Activated CD4-positive, alpha-beta memory T cell treated with anti-CD3 and anti-CD28 coated beads for 36 hours (primary cell): ENCODE data around the gene PHPT1. TPM values are rescaled to one million over a fixed set of nuclear protein-coding genes. Genes with fewer than 3 reads are reported as not detected.

ENCODE experiments used
- CTCF ChIA-PET: fragments of 350-600 bp; sonication (Branson Sonifier 250); formaldehyde crosslinking; loops from one replicate; lab custom pipeline; 2021; ENCODE audit warnings: antibody characterized with exemption, inconsistent platforms; lab: Charles Lee
- POLR2A ChIA-PET: fragments of 350-600 bp; sonication (Branson Sonifier 250); formaldehyde crosslinking; loops from one replicate; lab custom pipeline; 2021; ENCODE audit warnings: antibody characterized with exemption; lab: Charles Lee
- DNase-seq: peaks from one replicate; pipeline ENCODE4 v3.0.0-alpha.2; 2020
- H3K27ac Mint-ChIP-seq: one replicate; pipeline ENCODE4 v1.8.0; 2021; ENCODE audit warnings: mixed read lengths
- H3K27me3 Mint-ChIP-seq: one replicate; pipeline ENCODE4 v1.8.0; 2021; ENCODE audit warnings: mixed read lengths
- H3K36me3 Mint-ChIP-seq: one replicate; pipeline ENCODE4 v1.8.0; 2021; ENCODE audit warnings: mixed read lengths
- H3K4me1 Mint-ChIP-seq: one replicate; pipeline ENCODE4 v1.8.0; 2021; ENCODE audit warnings: low read depth, mixed read lengths
- H3K4me3 Mint-ChIP-seq: one replicate; pipeline ENCODE4 v1.8.0; 2021; ENCODE audit warnings: mild to moderate bottlenecking, mixed read lengths
- H3K9me3 Mint-ChIP-seq: one replicate; pipeline ENCODE4 v1.8.0; 2021; ENCODE audit warnings: mixed read lengths
- intact Hi-C: fragments of 100-400 bp; cut with micrococcal nuclease; formaldehyde crosslinking; loops from one replicate; pipeline ENCODE4 v1.15.1; 2023
- total RNA-seq, 2 experiments: library from RNA; stranded (reverse); gene quantifications; one replicate each; pipeline ENCODE4 v1.2.3, GENCODE V29; 2021

Gene PHPT1
- total RNA-seq, 2 experiments from 2014 or later: 92.2 to 95.5 TPM

DNA sequence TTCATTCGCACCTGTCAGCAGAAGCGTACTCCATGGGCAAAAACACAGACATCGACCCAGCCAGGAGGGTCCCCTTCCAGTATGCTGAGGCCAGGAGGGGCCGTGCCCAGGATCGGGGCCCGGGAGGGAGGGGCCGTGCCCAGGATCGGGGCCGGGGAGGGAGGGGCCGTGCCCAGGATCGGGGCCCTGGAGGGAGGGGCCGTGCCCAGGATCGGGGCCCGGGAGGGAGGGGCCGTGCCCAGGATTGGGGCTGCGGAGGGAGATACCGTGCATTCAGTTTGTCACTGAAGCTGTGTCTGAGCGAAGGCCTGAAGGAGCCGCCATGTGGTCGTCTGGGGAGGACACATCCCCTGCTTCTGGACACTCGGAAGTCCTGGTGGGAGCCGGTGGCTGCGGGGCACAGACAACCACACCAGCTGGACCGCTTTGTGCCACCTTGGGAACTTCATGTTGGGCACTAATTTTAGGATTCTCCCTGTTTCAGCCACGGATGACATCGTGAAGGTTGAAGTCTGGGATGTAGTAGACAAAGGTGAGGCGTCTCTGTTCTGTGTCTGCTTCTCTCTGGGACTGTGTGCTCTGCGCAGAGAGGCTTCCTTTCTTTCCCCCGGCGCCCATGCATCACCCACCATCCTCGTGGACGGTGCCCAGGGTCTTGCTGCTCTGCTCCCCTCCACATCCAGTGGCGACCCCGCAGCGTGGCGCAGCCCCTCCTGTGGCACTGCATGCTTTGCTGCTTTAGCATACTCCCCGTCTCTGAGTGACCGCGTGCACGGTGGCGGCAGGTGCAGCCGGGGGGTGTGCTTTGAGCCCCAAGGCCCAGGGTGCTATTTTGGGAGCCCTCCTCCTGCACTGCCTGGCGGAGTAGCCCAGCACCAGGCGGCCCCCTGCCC is 23.7 kb upstream of the PHPT1 start:
- H3K36me3 Mint-ChIP-seq: peaks cover 16% of the 10 kb centered on the region
- no peak overlapping the region for H3K4me3 Mint-ChIP-seq
- DNase-seq: no peak
- CTCF ChIA-PET: interaction anchor here (1.1 kb wide), 1 partner anchor 16 kb away, joined by 3 read pairs; the partner anchor contains the start of gene AJM1
- POLR2A ChIA-PET: interaction anchor here (0.6 kb wide), 1 partner anchor 96 kb away, joined by 3 read pairs; no protein-coding TSS in a partner anchor
- intact Hi-C loops: no loop called here
- peaks cover 2% of the 10 kb centered on the region for H3K4me1 Mint-ChIP-seq
- H3K27me3 Mint-ChIP-seq: no peaks in the 10 kb centered on the region
- H3K27ac Mint-ChIP-seq: no peak overlapping the region
- H3K9me3 Mint-ChIP-seq: no peaks in the 10 kb centered on the region

- H3K36me3 Mint-ChIP-seq: peaks cover 20% of the 10 kb centered on the region
- no peak overlapping the region for H3K27ac Mint-ChIP-seq
- H3K9me3 Mint-ChIP-seq: no peaks in the 10 kb centered on the region
- POLR2A ChIA-PET: no interaction called here
- no peak for DNase-seq
- H3K4me1 Mint-ChIP-seq: no peaks in the 10 kb centered on the region
- H3K27me3 Mint-ChIP-seq: no peaks in the 10 kb centered on the region
- intact Hi-C loops: no loop called here
- CTCF ChIA-PET: interaction anchor here (0.6 to 1.1 kb wide), 2 partner anchors 16 to 314 kb away, joined by 3 read pairs; partner anchors contain the start of gene AJM1
- H3K4me3 Mint-ChIP-seq: no peak overlapping the region
Observed at GRCh38 chr9:136826188-136826541, 23.0 kb upstream of the PHPT1 start.

DNA sequence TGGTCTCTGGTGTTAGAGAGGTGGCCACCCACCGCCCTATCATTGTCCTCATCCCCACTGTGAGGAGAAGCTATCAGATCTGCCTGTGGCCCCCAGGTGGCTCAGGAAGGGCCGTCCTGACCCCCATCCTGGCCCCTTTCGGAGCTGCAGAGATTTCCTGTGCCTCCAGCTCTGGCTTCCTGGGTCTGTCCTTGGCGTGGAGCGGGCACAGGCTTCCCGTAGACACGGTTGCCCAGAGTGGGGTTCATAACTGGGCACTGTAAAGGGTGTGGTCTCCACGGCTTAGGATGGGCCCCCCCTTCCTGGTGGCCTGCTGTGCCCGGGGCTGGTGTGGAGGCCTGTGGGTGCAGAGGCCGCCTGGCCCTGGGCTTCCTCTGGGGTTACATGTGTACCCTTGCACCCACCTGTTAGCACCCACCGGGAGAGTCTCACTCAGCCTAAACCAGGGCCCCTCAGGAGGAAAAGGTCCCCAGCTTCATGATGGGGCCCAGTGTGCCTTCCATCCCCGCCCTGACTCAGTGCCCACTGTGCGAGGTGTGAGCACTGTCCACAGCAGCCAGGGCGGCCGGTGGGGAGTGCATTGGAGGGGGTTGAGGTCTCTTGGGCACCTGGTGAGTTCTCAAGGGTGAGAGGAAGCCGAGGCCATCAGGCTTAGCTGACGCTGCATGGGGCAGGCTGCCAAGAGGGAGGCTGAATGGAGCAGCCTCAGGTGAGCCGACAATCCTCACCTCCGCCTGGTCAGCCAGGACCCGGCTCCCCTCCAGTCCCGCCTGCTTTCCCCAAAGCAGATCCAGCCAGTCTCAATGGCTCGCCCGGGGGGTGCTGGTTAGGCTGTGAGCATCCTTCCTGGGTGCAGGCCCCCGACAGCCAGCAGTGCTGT is 22.3 kb upstream of the PHPT1 start:
- peaks cover 20% of the 10 kb centered on the region for H3K36me3 Mint-ChIP-seq
- no peak for DNase-seq
- H3K4me3 Mint-ChIP-seq: no peak overlapping the region
- H3K27ac Mint-ChIP-seq: no peak overlapping the region
- H3K4me1 Mint-ChIP-seq: no peaks in the 10 kb centered on the region
- no peaks in the 10 kb centered on the region for H3K9me3 Mint-ChIP-seq
- intact Hi-C loops: no loop called here
- ChIA-PET CTCF (interaction anchor here (0.6 to 1.1 kb wide), 2 partner anchors 15 to 313 kb away, joined by 3 read pairs; partner anchors contain the start of gene AJM1), POLR2A (no interaction called here)
- no peaks in the 10 kb centered on the region for H3K27me3 Mint-ChIP-seq

GRCh38 chr9:136827794-136828473 is 21.3 kb upstream of the PHPT1 start:
- Mint-ChIP-seq H3K27ac (no peak overlapping the region), H3K4me3 (no peak overlapping the region), H3K4me1 (no peaks in the 10 kb centered on the region), H3K36me3 (peaks cover 20% of the 10 kb centered on the region), H3K27me3 (no peaks in the 10 kb centered on the region), H3K9me3 (no peaks in the 10 kb centered on the region)
- ChIA-PET CTCF (no interaction called here), POLR2A (no interaction called here)
- intact Hi-C loops: no loop called here
- DNase-seq: no peak

DNA sequence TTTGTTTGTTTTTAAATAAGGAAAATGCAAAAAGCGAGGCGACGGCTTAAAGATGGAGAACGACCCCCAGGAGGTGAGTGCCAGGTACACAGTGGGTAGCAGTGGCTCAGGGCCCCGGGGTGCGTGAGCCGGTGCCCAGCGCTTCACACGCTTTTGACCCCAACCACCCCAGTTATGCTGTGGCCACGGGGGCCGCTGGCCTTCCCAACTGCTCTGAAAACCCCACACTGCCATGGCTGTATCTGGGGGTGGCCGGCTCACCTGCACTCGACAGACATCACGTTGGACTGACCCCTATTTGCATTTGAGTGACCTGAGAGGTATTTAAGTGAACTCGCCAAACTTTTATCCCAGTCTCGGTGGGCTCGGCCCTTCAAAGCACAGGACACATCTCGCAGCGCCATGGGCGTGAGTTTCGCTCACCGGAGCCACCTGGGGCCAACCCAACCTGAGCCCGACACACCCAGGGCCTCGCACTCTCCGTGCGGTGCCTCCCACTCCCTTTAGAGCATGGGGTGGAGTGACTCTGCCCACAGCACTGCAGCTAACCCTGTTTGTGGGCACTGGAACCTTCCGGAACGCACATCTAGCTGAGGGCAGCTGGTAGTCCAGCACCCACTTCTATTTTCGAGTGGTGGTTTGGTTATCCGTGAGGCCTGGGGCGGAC is 20.6 kb upstream of the PHPT1 start:
- intact Hi-C loops: no loop called here
- Mint-ChIP-seq H3K27ac (no peak overlapping the region), H3K36me3 (peaks cover 20% of the 10 kb centered on the region), H3K4me3 (no peak overlapping the region), H3K9me3 (no peaks in the 10 kb centered on the region), H3K4me1 (no peaks in the 10 kb centered on the region), H3K27me3 (no peaks in the 10 kb centered on the region)
- DNase-seq: no peak
- POLR2A ChIA-PET: no interaction called here
- CTCF ChIA-PET: interaction anchor here (1.3 kb wide), 1 partner anchor 14 kb away, joined by 5 read pairs; the partner anchor contains the start of gene AJM1

DNA sequence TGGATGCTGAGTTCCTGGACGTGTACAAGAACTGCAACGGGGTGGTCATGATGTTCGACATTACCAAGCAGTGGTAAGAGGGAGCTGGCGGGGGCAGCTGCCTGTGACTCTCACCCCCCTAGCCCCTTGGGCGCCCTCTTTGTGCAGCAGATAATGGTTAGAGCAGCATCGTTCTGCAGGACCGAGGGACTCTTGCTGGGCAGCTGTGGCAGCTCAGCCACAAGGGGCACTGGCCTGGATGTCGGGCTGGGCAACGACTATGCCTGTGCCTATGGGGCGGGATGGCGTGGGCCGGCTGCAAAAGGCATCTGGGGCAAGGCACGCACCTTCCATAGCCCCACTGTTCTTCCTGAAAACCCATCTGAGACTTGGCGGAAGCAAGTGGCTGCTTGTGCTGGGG is 19.8 kb upstream of the PHPT1 start:
- H3K4me3 Mint-ChIP-seq: no peak overlapping the region
- DNase-seq: no peak
- no peaks in the 10 kb centered on the region for H3K4me1 Mint-ChIP-seq
- ChIA-PET CTCF (interaction anchor here (1.3 kb wide), 1 partner anchor 13 kb away, joined by 5 read pairs; the partner anchor contains the start of gene AJM1), POLR2A (no interaction called here)
- H3K36me3 Mint-ChIP-seq: peaks cover 18% of the 10 kb centered on the region
- no peaks in the 10 kb centered on the region for H3K27me3 Mint-ChIP-seq
- H3K27ac Mint-ChIP-seq: no peak overlapping the region
- H3K9me3 Mint-ChIP-seq: no peaks in the 10 kb centered on the region
- intact Hi-C loops: no loop called here

DNA sequence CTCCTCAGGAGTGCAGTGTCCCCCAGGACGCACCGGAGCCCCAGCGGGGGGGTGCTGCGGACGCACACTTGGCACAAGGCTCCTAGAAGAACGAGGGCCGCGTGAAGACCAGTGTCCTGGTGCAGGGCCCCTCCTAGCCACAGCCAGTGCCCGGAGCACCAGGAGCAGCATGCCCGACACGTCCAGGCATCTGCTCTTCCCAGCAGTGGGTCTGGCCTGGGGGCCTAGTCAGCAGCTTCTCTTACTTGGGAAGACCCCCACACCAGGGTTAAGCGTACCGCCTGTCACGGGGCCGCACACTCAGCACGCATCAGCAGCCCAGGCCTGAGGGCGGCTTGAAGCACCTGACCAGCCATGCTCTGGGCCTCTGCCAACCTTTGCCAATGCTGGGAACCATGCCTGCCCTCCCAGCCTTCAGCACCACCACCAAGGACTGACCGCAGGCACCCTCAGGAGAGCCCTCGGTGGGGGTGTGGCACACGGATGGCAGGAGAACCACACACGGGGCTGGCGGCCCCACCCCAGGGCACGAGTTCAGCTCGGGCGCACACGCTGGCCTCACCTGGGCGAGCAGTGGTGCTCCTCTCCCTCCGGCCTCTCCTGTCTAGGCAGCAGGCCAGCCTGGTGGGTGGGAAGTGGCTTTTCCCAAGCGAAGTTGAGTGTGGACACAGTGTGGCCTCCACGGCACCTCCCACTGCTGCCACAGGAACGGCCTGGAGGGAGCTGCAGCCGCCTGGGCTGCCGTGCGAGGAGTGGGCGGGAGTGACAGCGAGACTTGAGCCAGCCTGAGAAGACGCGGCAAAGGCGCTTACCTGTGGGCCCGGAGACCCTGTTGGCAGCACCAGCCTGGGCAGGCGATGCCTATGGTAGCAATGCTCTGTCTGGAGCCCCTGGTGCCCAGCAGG is 19.0 kb upstream of the PHPT1 start:
- ChIA-PET POLR2A (no interaction called here), CTCF (interaction anchor here (1.3 kb wide), 1 partner anchor 12 kb away, joined by 5 read pairs; the partner anchor contains the start of gene AJM1)
- intact Hi-C loops: no loop called here
- Mint-ChIP-seq H3K27ac (no peak overlapping the region), H3K36me3 (peaks cover 18% of the 10 kb centered on the region), H3K27me3 (no peaks in the 10 kb centered on the region), H3K4me1 (no peaks in the 10 kb centered on the region), H3K4me3 (no peak overlapping the region), H3K9me3 (no peaks in the 10 kb centered on the region)
- no peak for DNase-seq

DNA sequence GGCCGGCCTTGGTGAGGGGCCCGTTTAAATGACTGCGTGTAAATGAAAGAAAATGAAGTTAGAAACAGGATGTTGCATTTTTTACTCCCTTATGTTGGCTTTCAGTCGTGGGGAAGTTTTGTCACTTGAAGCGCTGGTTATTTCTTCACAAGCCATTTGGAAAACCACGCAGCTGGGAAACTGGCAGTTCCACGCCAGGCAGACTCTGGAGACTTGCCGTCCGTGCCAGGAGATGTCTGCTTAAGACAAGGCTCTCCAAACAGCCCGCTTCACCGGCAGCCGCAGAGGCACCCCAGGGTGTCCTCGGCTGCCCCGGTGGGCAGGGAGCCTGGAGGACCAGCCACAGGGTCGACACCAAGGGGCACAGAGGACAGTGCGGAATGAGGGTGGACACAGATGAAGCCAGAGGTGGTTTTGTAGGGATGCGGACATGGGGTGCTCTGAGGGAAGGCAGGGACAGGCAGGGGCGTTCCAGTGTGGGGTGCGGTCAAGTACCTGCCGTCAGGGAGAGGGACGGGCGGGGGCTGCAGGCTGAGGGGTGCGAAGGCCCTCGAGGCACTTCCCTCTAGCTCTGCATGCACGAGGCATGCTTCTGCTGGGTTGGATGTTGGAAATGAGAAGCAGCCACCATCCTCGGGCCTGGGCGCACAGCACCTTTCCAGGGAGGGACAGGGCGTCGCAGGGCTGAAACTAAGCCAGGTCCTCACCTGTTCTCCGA is 18.0 kb upstream of the PHPT1 start:
- ChIA-PET CTCF (interaction anchor here (1.2 kb wide), 1 partner anchor 11 kb away, joined by 4 read pairs; the partner anchor contains the start of gene AJM1), POLR2A (no interaction called here)
- no peaks in the 10 kb centered on the region for H3K27me3 Mint-ChIP-seq
- intact Hi-C loops: no loop called here
- DNase-seq: no peak
- H3K36me3 Mint-ChIP-seq: peaks cover 11% of the 10 kb centered on the region
- no peaks in the 10 kb centered on the region for H3K9me3 Mint-ChIP-seq
- no peak overlapping the region for H3K4me3 Mint-ChIP-seq
- H3K4me1 Mint-ChIP-seq: no peaks in the 10 kb centered on the region
- H3K27ac Mint-ChIP-seq: no peak overlapping the region

- H3K36me3 Mint-ChIP-seq: peaks cover 11% of the 10 kb centered on the region
- H3K27me3 Mint-ChIP-seq: no peaks in the 10 kb centered on the region
- H3K4me1 Mint-ChIP-seq: no peaks in the 10 kb centered on the region
- ChIA-PET CTCF (interaction anchor here (1.2 kb wide), 1 partner anchor 10 kb away, joined by 4 read pairs; the partner anchor contains the start of gene AJM1), POLR2A (no interaction called here)
- H3K9me3 Mint-ChIP-seq: no peaks in the 10 kb centered on the region
- H3K4me3 Mint-ChIP-seq: no peak overlapping the region
- no peak overlapping the region for H3K27ac Mint-ChIP-seq
- intact Hi-C loops: no loop called here
- DNase-seq: no peak
Observed at GRCh38 chr9:136831720-136832104, 17.5 kb upstream of the PHPT1 start.

- H3K27ac Mint-ChIP-seq: no peak overlapping the region
- H3K36me3 Mint-ChIP-seq: peaks cover 11% of the 10 kb centered on the region
- no peaks in the 10 kb centered on the region for H3K9me3 Mint-ChIP-seq
- H3K4me1 Mint-ChIP-seq: no peaks in the 10 kb centered on the region
- no peak for DNase-seq
- CTCF ChIA-PET: interaction anchor here (1.2 kb wide), 1 partner anchor 9 kb away, joined by 4 read pairs; the partner anchor contains the start of gene AJM1
- no peak overlapping the region for H3K4me3 Mint-ChIP-seq
- no peaks in the 10 kb centered on the region for H3K27me3 Mint-ChIP-seq
- intact Hi-C loops: no loop called here
- POLR2A ChIA-PET: no interaction called here
Observed at GRCh38 chr9:136832581-136832980, 16.6 kb upstream of the PHPT1 start.
